ENCODE data around the gene INPP4B.

Gene INPP4B

GRCh38 chr4:142314247-142314646, 531.9 kb downstream of the INPP4B start:
- Histone ChIP-seq H3K9me2 (ENCODE audit: low read depth, low read length) (no peaks in the 10 kb centered on the region), H3K9me3 (ENCODE audit: low read length) (no peaks in the 10 kb centered on the region), H3K27ac (ENCODE audit: low read depth, low read length, poor library complexity, severe bottlenecking) (no peak overlapping the region), H3F3A (ENCODE audit: insufficient read depth, low read length) (no peaks in the 10 kb centered on the region), H3K4me1 (ENCODE audit: insufficient read depth, low read length, severe bottlenecking) (no peaks in the 10 kb centered on the region), H3K9ac (ENCODE audit: low read length) (no peak overlapping the region), H3K79me2 (ENCODE audit: insufficient read depth, low read length) (no peaks in the 10 kb centered on the region), H3K36me3 (ENCODE audit: insufficient read depth, low read length) (no peaks in the 10 kb centered on the region), H3K27me3 (ENCODE audit: insufficient read depth, low read length) (no peaks in the 10 kb centered on the region), H3K4me2 (ENCODE audit: low read length) (no peak overlapping the region), H2AFZ (ENCODE audit: low read length) (no peak overlapping the region), H3K4me3 (ENCODE audit: low read depth, low read length, poor library complexity, severe bottlenecking) (no peak overlapping the region), H4K20me1 (ENCODE audit: insufficient read depth, low read length) (no peaks in the 10 kb centered on the region)
- TF ChIP-seq CTCF (IDR thresholded peaks at IDR 0.05; ENCODE audit: low read length): no peak
- TF ChIP-seq EZH2 (IDR thresholded peaks at IDR 0.05; ENCODE audit: borderline replicate concordance, low read length): no peak

- Histone ChIP-seq H3K4me2 (ENCODE audit: low read length) (no peak overlapping the region), H3K27ac (ENCODE audit: low read depth, low read length, poor library complexity, severe bottlenecking) (no peak overlapping the region), H3K9me2 (ENCODE audit: low read depth, low read length) (no peaks in the 10 kb centered on the region), H2AFZ (ENCODE audit: low read length) (no peak overlapping the region), H3K36me3 (ENCODE audit: insufficient read depth, low read length) (no peaks in the 10 kb centered on the region), H3F3A (ENCODE audit: insufficient read depth, low read length) (no peaks in the 10 kb centered on the region), H3K4me1 (ENCODE audit: insufficient read depth, low read length, severe bottlenecking) (no peaks in the 10 kb centered on the region), H3K4me3 (ENCODE audit: low read depth, low read length, poor library complexity, severe bottlenecking) (no peak overlapping the region), H3K79me2 (ENCODE audit: insufficient read depth, low read length) (no peaks in the 10 kb centered on the region), H3K27me3 (ENCODE audit: insufficient read depth, low read length) (no peaks in the 10 kb centered on the region), H3K9me3 (ENCODE audit: low read length) (no peaks in the 10 kb centered on the region), H3K9ac (ENCODE audit: low read length) (no peak overlapping the region), H4K20me1 (ENCODE audit: insufficient read depth, low read length) (no peaks in the 10 kb centered on the region)
- TF ChIP-seq EZH2 (IDR thresholded peaks at IDR 0.05; ENCODE audit: borderline replicate concordance, low read length) (no peak), CTCF (IDR thresholded peaks at IDR 0.05; ENCODE audit: low read length) (no peak)
These were observed 533.7 kb downstream of the INPP4B start for GRCh38 chr4:142312391-142312790.

- no peaks in the 10 kb centered on the region for H4K20me1 ChIP-seq (ENCODE audit: insufficient read depth, low read length)
- no peak overlapping the region for H3K27ac ChIP-seq (ENCODE audit: low read depth, low read length, poor library complexity, severe bottlenecking)
- no peak overlapping the region for H3K4me2 ChIP-seq (ENCODE audit: low read length)
- H3K36me3 ChIP-seq (ENCODE audit: insufficient read depth, low read length): no peaks in the 10 kb centered on the region
- no peaks in the 10 kb centered on the region for H3K79me2 ChIP-seq (ENCODE audit: insufficient read depth, low read length)
- H3K4me1 ChIP-seq (ENCODE audit: insufficient read depth, low read length, severe bottlenecking): no peaks in the 10 kb centered on the region
- TF ChIP-seq CTCF (IDR thresholded peaks at IDR 0.05; ENCODE audit: low read length): no peak
- no peak for TF ChIP-seq EZH2 (IDR thresholded peaks at IDR 0.05; ENCODE audit: borderline replicate concordance, low read length)
- H3F3A ChIP-seq (ENCODE audit: insufficient read depth, low read length): no peaks in the 10 kb centered on the region
- no peak overlapping the region for H3K9ac ChIP-seq (ENCODE audit: low read length)
- no peak overlapping the region for H3K4me3 ChIP-seq (ENCODE audit: low read depth, low read length, poor library complexity, severe bottlenecking)
- no peak overlapping the region for H2AFZ ChIP-seq (ENCODE audit: low read length)
- H3K27me3 ChIP-seq (ENCODE audit: insufficient read depth, low read length): no peaks in the 10 kb centered on the region
- no peaks in the 10 kb centered on the region for H3K9me3 ChIP-seq (ENCODE audit: low read length)
- no peaks in the 10 kb centered on the region for H3K9me2 ChIP-seq (ENCODE audit: low read depth, low read length)
These were observed 534.2 kb downstream of the INPP4B start for GRCh38 chr4:142311916-142312315.
